ENCODE data around the gene DMD. TPM values are rescaled to one million over a fixed set of nuclear protein-coding genes. Genes with fewer than 3 reads are reported as not detected.

DMD gene
- total RNA-seq, 1 donor from 2014 or later: 22.9 TPM

- no peaks in the 10 kb centered on the region for H3K9me3 Mint-ChIP-seq
- DNase-seq (no peak), ATAC-seq (ENCODE audit: low read depth) (no peak)
- no peak for TF ChIP-seq CTCF (IDR thresholded peaks at IDR 0.05)
- no peak overlapping the region for H3K27ac Mint-ChIP-seq
- ChIA-PET CTCF (no interaction called here), POLR2A (no interaction called here)
- intact Hi-C loops (cut with micrococcal nuclease): no loop called here
- H3K4me3 Mint-ChIP-seq: no peak overlapping the region
- no peaks in the 10 kb centered on the region for H3K27me3 Mint-ChIP-seq
- no peaks in the 10 kb centered on the region for H3K36me3 Mint-ChIP-seq (ENCODE audit: low read depth)
- no peaks in the 10 kb centered on the region for H3K4me1 Mint-ChIP-seq
Measured at GRCh38 chrX:31350808-31351074, 1860.6 kb downstream of the DMD start.

- ChIA-PET POLR2A (no interaction called here), CTCF (no interaction called here)
Measured at GRCh38 chrX:31349515-31349914, 1861.8 kb downstream of the DMD start.

GRCh38 chrX:31340587-31340986 lies 1870.8 kb downstream of the DMD start:
- POLR2A ChIA-PET: no interaction called here
- no peak for TF ChIP-seq CTCF (IDR thresholded peaks at IDR 0.05)
- CTCF ChIA-PET: no interaction called here
- H3K9me3 Mint-ChIP-seq: no peaks in the 10 kb centered on the region
- no peaks in the 10 kb centered on the region for H3K4me1 Mint-ChIP-seq
- intact Hi-C loops (cut with micrococcal nuclease): no loop called here
- no peak overlapping the region for H3K27ac Mint-ChIP-seq
- no peak overlapping the region for H3K4me3 Mint-ChIP-seq
- H3K27me3 Mint-ChIP-seq: no peaks in the 10 kb centered on the region
- no peak for DNase-seq
- H3K36me3 Mint-ChIP-seq (ENCODE audit: low read depth): no peaks in the 10 kb centered on the region
- no peak for ATAC-seq (ENCODE audit: low read depth)

More at GRCh38 chrX:31349515-31349914, 1861.8 kb downstream of the DMD start:
- ATAC-seq (ENCODE audit: low read depth): no peak
- Mint-ChIP-seq H3K4me1 (no peaks in the 10 kb centered on the region), H3K4me3 (no peak overlapping the region), H3K36me3 (ENCODE audit: low read depth) (no peaks in the 10 kb centered on the region), H3K27me3 (no peaks in the 10 kb centered on the region), H3K9me3 (no peaks in the 10 kb centered on the region), H3K27ac (no peak overlapping the region)
- no peak for DNase-seq
- intact Hi-C loops (cut with micrococcal nuclease): no loop called here
- no peak for TF ChIP-seq CTCF (IDR thresholded peaks at IDR 0.05)

- no peak for DNase-seq
- ATAC-seq (ENCODE audit: low read depth): no peak
- ChIA-PET CTCF (no interaction called here), POLR2A (no interaction called here)
- Mint-ChIP-seq H3K4me3 (no peak overlapping the region), H3K4me1 (no peaks in the 10 kb centered on the region), H3K27me3 (no peaks in the 10 kb centered on the region), H3K9me3 (no peaks in the 10 kb centered on the region), H3K27ac (no peak overlapping the region), H3K36me3 (ENCODE audit: low read depth) (no peaks in the 10 kb centered on the region)
- intact Hi-C loops (cut with micrococcal nuclease): no loop called here
- no peak for TF ChIP-seq CTCF (IDR thresholded peaks at IDR 0.05)
Measured at GRCh38 chrX:31338991-31339350, 1872.4 kb downstream of the DMD start.

- no peak for ATAC-seq (ENCODE audit: low read depth)
- CTCF ChIA-PET: no interaction called here
- Mint-ChIP-seq H3K4me3 (no peak overlapping the region), H3K9me3 (no peaks in the 10 kb centered on the region), H3K27me3 (no peaks in the 10 kb centered on the region), H3K4me1 (no peaks in the 10 kb centered on the region), H3K27ac (no peak overlapping the region), H3K36me3 (ENCODE audit: low read depth) (no peaks in the 10 kb centered on the region)
- TF ChIP-seq CTCF (IDR thresholded peaks at IDR 0.05): no peak
- intact Hi-C loops (cut with micrococcal nuclease): no loop called here
- POLR2A ChIA-PET: no interaction called here
- DNase-seq: no peak
Measured at GRCh38 chrX:31337332-31337731, 1874.0 kb downstream of the DMD start.
